NCI-H2029 (cell line): Measurements from ENCODE around the gene PAM.
"Not testable (repeated sequence)": the region's sequence is repeated elsewhere in the genome, so short reads cannot be mapped to it uniquely, and the experiment has no call there.

ENCODE experiments used
- DNase-seq: peaks from one replicate; lab custom pipeline; 2025; lab: John Stamatoyannopoulos, UW

Gene PAM

DNA sequence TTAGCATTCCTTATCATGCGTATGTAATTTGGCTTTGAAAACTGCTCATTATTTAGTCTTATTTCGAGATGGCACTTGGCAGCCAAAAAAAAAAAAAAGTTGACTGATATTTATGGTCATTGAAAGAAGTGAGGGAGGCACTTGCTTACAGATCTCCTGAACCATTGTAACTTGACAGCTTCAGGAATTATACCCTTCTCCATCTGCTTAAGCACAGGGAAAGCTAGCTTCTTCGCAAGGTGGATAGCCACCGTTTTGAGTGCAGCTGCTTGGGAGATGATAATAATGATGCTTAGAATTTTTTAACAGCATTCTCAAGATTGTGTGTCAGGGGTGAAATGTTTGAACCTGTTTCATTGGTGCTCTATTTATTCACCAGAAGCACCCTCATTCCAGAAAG lies 248.8 kb downstream of the PAM start:
- no peak for DNase-seq

DNA sequence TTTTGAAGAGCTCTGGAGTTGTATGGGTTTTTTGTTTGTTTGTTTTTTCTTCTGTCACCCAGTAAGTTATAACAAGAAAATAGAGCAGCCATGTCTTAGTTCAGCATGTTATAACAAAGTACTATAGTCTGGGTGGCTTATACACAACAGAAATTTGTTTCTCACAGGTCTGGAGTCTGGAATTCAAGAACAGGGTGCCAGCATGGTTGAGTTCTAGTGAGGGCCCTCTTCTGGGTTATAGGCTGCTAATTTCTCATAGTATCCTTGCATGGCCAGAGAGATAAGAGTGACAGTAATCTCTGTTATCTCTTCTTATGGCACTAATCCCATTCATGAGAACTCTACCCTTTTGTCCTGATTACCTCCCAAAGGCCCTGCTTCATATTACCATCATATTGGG lies 250.2 kb downstream of the PAM start:
- no peak for DNase-seq

DNA sequence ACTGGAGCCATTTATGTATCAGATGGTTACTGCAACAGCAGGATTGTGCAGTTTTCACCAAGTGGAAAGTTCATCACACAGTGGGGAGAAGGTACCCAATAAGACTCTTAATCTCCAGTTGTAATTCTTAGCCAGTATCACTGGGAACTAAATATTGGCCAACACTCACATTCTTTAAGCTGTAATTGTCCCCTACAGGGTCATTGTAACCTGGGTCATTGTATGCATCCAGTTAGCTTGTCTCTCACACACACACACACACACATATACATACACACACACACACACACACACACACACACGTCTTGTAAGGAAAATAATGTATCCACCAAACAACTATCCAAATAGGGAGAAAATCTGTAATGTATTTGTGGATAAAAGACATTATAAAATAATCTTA lies 251.8 kb downstream of the PAM start:
- DNase-seq = no peak

DNA sequence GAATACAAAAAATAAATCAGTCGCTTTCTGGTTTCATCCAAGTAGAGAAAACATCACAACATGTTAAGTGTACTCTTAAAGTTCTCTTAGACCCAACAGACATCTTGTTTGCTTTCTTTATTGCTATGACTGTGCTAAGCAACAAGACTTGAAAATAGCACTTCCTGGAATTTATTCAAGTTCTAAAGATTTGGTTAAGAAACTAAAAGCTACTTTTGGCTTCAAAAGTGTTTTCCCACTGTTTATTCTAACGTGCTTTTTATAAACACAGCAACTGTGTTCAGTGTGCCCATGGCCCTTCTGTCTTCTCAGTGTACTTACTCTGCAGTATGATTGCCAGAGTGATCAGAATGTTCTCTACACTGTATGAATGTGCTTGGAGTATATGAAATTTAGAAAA lies 255.1 kb downstream of the PAM start:
- DNase-seq = no peak

DNA sequence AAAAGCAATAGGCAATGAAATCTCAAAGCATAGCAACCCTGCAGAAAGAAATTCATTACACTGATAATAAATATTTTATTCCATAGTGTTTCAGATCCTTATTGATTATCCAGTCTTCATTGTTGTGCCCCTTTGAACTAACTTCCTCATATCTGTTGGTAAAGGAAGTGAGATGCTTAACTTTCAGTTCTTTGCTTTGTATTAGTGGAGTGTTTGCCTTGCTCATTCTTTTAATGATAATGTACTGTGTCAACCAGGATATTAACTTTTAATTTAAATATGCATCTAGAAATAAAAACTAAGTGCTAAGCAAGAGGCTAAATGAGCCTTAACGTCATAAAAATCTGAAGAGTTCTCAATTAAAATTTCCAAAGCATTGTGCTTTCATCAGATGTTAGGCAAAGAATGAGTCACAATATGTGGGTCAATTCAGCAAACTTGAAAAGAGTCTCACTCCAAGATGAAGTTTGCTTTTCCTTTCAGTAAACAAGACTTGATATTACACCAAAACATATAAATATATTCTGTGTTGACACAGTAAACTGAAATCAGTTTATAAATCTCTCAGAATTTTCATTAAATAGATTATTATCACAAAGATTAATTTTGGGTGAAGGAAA lies 258.9 kb downstream of the PAM start:
- DNase-seq = no peak

DNA sequence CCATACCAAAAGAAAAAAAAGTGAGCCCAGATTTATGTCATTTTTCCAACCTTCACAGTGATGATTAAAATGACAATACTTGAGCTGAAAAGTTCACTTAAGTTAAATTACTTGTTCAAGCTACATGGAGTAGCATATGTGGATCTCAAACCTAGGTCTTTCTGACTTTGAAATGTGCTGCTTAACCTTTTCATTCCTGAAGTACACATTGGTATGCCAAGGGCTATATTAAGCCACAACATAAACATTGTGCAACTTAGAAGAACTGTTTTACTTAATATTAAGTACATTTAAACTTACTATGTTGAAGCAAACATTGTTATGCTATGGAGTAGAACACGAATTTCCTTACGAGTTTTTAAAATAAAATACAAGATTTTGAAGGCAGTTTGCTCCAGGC lies 259.9 kb downstream of the PAM start:
- no peak for DNase-seq

DNA sequence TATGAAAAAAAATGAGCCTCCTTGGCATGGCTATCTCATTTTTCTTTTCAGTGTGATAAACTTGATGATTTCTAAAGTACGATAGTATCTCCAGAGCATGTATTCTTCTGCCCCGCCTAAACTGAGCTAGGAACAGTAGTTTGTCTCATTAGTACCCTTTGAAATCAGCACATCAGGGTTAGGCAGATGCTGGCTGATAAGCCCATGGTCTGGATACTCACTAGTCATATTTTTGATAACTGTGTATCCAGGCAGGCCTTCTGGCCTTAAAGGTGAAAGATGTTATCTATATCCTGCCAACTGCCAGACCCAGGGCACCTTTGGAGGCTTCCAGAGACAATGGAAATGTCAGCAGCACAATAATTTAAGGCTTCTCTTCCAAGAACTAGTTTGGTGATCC lies 261.1 kb downstream of the PAM start:
- DNase-seq = no peak

DNA sequence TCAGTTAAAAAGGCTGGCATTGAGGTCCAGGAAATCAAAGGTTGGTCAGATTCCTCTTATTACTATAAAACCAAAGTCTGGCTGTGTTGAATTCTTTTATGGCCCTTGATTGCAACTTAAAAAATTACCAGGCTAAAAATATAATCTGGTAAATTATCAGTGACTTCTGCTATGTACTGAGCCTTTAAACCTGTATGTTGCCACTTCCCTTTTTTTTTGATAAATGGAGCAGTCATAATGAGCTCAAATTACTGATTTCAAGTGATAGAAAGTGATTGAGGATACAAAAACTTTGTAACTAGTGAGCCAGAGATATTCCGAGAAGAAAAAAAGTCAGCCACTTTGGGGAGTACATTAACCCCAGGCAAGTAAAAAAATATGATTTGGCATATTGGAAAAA lies 264.7 kb downstream of the PAM start:
- DNase-seq = no peak

DNA sequence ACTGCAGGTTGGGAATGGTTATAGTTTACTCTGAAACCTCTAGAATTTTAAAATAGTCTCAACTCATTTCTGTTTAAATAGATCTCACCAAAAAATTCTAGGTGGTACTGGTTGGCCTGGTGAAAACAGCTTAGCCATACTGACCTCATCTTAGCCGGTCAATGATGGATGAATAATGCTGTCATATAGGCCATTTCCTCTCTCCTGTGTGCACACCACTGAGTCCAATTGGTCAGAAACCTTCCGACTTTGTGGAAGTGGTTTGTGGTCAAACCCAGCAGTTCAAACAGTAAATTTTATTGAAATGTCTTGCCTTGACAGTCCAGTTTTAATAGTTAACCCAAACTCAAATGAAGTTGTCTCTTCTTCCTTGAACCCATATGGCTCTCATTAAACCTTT lies 266.2 kb downstream of the PAM start:
- DNase-seq = no peak

DNA sequence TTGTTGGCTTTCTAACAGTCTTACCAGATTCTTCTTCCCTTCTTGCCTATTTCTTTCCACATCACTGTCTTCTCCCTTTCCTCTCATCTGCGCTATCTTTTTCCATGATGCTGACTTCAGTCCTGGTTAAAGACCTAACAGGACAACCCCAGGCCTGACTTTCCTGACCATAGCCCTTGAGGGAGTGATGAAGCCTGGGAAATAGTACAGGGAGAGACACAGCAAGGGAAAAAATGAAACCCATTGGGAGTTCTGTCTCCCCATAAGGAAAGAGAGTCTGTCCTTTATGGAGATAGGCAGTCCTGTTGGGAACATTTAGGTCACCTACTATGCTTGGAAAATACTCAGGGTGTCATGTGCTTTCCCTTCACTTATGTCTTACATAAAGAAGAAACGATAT lies 272.2 kb downstream of the PAM start:
- no peak for DNase-seq

DNA sequence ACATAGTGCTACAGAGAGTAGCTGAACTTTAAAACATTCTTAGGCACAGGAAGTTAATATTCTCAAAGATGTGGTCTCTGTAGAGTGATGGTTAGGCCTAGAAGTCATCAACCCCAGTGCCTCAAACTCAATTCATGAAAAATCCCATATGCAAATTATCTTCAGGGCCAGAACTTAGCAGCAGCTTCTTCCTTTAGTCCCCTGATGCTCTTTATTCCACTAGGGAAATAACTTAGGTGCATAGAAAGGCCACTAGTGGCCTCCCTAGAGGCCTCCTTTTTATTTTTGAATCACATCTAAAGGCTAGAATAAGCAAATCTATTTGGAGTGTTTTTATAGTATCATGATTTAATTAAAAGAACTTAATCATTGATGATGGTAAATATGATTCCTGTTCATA lies 276.5 kb downstream of the PAM start:
- no peak for DNase-seq

DNA sequence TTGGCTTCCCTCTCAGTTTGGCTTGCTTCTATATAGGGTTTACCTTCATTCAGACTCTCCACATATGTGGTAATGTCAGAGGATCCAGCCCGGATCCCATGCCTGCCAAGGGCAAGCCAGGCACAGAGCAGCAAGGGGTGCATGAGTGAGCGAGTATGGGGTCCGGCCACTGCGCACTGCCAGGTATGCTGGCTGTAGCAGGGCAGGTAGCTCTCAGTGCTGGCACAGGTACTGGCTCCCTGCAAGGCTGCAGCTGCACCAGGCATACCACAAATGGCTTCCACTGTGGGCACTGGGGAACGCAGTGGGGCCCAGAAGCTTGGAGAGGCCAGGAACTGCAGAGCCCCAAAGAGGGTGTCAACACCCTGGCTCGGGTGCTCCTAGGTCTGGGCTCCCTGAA lies 278.6 kb downstream of the PAM start:
- no peak for DNase-seq

DNA sequence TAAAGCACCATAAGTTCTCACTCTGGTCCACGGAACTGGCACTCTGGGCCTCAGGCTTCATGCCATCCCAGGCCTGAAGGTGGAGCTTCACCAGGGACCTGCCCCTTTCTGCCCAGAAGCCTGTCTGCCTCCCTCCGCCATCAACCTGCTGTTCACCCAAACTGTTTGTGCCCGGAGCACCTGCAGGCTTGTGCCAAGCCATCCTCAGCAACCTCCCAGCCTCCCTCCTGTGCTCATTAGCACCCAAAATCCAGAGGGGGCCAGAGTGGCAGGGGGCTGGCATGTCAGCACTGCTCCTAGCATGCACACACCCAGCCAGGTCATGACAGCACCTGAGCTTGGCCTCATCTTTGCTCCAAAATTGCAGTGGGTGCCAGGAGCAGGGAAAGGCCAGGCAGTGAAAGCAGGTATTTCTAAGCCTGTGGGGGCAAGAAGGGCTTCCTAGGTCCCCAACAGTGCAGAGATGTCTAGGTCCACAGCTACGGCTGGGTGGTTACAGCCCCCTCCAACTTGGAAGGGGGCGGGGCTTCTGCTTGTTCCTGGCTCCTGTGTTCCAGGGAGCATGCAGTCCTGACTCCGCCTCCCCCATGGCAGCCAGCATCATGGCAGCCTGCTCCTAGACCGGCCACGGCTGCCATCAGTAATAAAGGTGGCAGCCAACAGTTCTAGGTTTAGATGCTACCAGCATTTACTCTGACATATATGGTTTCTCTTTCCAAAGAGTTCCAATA lies 279.7 kb downstream of the PAM start:
- DNase-seq = no peak

DNA sequence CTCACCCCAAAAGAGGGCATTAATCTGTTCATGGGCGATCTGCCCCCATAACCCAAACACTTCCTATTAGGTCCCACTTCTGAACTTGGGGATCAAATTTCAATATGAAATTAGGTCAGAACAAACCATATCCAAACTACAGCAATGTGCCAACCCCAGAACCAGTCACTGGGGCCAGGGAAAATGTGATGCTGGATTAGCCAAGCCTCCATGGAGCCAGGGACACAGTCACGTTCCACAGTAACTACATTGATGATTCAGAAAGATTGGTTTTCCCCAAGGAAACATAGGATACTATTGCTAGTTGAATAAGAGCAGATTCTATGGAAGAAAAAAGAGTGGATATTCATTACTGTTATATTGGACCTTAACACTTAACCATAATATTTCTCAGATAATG lies 280.6 kb downstream of the PAM start:
- DNase-seq = no peak

DNA sequence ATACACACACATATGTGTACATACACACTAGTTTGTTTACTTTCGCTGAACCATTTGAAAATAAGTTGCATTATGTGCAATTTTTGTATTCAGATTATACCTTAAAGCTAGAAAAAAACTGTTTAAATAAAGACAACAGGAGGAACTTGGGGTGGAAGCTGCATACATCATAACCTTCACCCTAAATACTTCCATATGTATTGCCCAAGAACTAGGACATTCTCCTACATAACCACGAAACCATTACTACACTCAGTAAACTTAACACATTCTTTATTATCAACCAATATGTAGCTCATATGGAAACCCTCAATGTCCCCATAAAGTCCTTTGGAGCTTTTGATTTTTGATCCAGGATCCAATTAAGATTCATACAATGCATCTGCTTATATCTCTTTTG lies 281.5 kb downstream of the PAM start:
- no peak for DNase-seq

DNA sequence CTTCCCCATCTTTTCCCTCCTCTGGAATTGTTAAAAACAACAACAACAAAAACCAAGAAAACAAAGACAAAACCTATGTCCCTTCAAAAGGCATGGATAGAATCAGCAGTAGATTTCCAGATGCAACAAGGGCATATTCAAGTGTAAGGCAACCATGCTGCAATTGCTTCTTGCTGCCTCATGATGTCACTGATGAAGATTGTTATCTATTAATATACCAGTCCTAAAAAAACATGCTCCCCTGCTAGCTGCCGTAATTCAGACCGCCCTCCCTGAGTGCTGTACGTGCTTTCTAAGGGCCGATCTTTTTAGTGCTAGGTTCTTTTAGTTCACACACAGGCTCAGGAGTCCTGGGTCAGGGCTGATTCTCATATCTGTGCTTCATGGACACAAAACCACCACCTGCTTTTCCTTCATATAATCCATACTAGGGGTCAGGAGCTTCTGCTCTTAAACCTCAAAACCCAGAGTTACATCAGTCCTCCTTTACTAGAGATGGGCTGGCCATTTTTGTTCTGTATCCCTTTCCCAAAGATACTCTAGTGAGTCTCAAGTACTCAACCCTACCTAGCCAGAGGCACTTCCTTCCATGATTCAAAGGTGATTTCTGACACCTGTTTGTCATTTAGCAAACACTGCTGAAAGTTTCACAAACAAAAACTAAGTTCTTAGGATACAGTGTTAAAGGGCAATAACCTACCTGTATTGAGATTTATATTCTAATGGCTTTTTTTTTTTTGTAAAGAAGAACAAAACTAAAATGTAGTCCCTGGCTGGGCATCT lies 282.8 kb downstream of the PAM start:
- no peak for DNase-seq

DNA sequence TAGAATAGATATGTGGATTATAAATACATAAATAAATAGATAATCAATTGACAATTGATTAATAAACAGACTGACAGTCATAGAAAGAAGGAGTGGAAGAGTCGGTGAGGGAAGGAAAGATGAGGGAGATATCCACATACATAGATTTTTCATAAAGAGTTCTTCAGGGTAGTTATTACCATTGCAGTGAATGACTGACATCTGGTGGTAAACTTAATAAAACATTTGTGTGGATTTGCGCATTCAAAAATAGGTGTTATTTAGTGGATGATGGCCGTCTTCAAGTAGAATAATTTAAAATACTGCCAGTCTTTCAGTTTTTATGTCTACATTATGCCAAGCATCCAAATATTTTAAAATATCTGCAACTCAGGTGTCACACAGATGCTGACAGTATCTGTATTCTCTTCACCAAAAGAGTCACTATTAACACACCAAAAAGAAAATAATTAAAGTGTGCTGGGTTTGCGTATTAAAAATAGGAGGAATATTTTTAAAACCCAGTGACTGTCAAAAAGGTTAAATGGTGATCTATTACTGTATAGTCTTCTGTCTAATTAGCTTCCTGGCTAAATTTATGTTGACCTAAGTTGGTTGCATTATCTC lies 286.1 kb downstream of the PAM start:
- peak; percentile 34 for DNase-seq

DNA sequence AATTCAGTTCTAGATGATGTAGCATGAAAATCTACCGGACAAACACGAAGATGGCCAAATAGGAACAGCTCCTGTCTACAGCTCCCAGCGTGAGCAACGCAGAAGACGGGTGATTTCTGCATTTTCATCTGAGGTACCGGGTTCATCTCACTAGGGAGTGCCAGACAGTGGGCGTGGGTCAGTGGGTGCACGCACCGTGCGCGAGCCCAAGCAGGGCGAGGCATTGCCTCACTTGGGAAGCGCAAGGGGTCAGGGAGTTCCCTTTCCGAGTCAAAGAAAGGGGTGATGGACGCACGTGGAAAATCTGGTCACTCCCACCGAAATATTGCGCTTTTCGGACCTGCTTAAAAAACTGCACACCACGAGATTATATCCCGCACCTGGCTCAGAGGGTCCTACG lies 291.6 kb downstream of the PAM start:
- not testable (repeated sequence) for DNase-seq

DNA sequence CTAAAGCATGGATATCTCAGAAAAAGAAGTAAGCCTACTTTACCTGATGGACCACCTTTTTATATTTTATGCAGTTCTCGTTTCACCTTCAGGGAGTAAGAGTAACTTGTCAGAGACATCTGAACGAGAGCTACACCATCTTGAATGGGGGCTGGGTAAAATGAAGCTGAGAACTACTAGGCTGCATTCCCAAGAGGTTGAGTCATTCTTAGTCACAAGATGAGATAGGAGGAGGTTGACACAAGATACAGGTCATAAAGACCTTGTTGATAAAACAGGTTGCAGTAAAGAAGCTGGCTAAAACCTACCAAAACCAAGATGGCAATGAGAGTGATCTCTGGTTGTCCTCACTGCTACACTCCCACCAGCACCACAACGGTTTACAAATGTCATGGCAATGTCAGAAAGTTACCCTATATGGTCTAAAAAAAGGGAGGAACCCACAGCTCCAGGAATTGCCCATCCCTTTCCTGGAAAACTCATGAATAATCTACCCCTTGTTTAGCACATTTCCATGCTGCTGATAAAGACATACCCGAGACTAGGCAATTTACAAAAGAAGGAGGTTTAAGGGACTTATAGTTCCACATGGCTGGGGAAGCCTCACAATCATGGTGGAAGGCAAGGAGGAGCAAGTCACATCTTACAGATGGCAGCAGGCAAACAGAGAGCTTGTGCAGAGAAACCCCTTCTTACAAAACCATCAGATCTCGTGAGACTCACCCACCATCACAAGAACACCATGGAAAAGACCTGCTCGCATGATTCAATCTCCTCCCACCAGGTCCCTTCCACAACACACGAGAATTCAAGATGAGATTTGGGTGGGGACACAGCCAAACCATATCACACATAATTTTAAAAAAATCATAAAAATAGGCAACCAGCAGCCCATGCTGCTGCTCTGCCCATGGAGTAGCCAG lies 302.4 kb downstream of the PAM start:
- no peak for DNase-seq

DNA sequence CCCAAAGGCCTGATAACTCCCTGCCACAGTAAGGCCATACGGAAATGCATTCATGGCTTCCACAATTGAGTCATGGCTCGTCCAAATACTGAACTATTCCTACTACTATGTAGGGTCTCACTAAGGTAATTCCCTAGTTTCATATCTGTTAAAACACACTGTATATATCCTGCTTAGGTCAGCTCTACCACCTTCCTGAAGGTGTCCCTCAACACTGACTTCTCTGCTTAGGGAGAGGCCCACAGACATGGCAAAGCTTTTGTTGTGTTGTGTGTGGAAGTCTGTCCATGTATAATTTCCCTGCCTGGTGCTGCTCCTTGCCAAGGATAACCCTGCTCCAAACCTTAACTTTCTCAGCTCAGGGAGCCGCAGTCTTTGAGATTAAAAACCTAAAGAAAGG lies 304.4 kb downstream of the PAM start:
- no peak for DNase-seq

DNA sequence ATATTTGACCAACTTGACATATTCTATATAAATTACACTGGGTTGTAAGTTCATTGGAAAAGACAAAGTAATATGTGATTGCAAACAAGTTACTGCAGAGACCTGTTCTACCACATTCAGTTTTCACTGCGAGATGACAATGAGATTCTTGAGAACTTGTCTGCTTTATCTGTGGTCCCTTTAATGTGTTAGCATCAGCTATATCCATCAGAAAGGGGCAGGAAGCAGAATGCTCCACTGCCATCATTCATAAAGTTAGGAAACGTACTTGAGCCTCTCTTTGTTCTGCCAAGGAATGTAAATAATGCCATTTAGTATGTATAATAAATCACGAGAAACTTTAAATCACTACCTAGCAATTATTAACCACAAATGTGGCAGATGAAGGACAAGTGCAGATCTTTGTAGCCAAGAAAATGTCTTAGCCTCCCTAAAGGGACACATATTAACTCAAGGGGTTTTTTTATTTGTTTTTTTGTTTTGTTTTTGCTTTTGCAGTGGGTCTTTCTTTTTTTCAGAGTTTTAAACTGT lies 305.4 kb downstream of the PAM start:
- DNase-seq = no peak

DNA sequence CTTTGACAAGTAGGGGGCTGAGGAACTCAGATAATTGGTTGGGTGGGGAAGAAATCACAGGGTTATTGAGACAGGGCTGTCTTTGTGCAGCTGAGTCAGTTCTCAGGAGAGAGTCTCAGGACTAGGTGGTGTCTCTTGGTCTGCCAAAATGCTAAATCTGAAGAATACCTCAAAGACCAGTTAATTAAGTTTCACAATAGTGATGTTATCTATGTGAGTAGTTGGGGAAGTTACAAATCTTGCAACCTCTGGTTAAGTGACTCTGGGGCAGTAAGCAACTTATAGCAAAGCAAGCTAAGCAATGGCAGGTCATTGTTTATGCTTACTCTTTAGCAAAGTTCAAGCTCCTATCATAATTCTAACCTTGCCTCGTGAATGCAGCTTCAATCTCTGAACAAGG lies 311.2 kb downstream of the PAM start:
- DNase-seq = no peak
